ENCODE measurements around the gene PCDHB12.
"Not testable (repeated sequence)": the region's sequence is repeated elsewhere in the genome, so short reads cannot be mapped to it uniquely, and the experiment has no call there.

Gene PCDHB12

DNA sequence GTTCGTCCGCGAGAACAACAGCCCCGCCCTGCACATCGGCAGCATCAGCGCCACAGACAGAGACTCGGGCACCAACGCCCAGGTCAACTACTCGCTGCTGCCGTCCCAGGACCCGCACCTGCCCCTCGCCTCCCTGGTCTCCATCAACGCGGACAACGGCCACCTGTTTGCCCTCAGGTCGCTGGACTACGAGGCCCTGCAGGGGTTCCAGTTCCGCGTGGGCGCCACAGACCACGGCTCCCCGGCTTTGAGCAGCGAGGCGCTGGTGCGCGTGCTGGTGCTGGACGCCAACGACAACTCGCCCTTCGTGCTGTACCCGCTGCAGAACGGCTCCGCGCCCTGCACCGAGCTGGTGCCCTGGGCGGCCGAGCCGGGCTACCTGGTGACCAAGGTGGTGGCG is 1.8 kb downstream of the PCDHB12 start:
- not testable (repeated sequence) for DNase-seq (ENCODE audit: low read depth)

DNA sequence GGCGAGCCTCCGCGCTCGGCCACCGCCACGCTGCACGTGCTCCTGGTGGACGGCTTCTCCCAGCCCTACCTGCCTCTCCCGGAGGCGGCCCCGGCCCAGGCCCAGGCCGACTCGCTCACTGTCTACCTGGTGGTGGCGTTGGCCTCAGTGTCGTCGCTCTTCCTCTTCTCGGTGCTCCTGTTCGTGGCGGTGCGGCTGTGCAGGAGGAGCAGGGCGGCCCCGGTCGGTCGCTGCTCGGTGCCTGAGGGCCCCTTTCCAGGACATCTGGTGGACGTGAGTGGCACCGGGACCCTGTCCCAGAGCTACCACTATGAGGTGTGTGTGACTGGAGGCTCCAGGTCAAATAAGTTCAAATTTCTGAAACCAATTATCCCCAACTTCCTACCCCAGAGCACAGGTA is 2.3 kb downstream of the PCDHB12 start:
- DNase-seq (ENCODE audit: low read depth): not testable (repeated sequence)

DNA sequence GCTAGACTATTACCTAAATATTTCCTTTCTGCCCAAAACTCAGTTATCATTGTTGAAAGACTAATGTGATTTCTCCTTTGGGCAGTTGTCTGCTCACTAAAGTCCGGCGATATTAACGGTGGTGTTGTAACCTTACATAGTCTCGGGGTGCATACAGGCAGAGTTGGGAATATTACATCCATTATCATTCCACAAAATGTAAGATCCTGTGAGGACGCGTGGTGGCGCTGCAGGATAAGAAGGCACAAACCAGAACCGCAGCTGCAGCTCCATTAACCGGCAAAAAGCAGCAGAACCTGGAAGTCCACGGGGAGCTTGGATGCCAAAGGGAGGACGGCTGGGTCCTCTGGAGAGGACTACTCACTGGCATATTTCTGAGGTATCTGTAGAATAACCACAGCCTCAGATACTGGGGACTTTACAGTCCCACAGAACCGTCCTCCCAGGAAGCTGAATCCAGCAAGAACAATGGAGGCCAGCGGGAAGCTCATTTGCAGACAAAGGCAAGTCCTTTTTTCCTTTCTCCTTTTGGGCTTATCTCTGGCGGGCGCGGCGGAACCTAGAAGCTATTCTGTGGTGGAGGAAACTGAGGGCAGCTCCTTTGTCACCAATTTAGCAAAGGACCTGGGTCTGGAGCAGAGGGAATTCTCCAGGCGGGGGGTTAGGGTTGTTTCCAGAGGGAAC is 5.3 kb downstream of the PCDHB12 start, which contains the start of gene PCDHB13:
TSS of gene PCDHB13 (plus strand) at position 264 of the 684 bp plus-strand sequence. CDS start at position 469, 205 bp downstream.
- DNase-seq (ENCODE audit: low read depth): not testable (repeated sequence)

DNA sequence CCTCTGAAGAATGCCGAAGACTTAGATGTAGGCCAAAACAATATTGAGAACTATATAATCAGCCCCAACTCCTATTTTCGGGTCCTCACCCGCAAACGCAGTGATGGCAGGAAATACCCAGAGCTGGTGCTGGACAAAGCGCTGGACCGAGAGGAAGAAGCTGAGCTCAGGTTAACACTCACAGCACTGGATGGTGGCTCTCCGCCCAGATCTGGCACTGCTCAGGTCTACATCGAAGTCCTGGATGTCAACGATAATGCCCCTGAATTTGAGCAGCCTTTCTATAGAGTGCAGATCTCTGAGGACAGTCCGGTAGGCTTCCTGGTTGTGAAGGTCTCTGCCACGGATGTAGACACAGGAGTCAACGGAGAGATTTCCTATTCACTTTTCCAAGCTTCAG is 6.1 kb downstream of the PCDHB12 start:
- DNase-seq (ENCODE audit: low read depth): not testable (repeated sequence)

DNA sequence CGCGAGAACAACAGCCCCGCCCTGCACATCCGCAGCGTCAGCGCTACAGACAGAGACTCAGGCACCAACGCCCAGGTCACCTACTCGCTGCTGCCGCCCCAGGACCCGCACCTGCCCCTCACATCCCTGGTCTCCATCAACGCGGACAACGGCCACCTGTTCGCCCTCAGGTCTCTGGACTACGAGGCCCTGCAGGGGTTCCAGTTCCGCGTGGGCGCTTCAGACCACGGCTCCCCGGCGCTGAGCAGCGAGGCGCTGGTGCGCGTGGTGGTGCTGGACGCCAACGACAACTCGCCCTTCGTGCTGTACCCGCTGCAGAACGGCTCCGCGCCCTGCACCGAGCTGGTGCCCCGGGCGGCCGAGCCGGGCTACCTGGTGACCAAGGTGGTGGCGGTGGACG is 7.0 kb downstream of the PCDHB12 start:
- not testable (repeated sequence) for DNase-seq (ENCODE audit: low read depth)

DNA sequence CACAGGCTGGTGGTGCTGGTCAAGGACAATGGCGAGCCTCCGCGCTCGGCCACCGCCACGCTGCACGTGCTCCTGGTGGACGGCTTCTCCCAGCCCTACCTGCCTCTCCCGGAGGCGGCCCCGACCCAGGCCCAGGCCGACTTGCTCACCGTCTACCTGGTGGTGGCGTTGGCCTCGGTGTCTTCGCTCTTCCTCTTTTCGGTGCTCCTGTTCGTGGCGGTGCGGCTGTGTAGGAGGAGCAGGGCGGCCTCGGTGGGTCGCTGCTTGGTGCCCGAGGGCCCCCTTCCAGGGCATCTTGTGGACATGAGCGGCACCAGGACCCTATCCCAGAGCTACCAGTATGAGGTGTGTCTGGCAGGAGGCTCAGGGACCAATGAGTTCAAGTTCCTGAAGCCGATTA is 7.5 kb downstream of the PCDHB12 start:
- DNase-seq (ENCODE audit: low read depth): not testable (repeated sequence)

DNA sequence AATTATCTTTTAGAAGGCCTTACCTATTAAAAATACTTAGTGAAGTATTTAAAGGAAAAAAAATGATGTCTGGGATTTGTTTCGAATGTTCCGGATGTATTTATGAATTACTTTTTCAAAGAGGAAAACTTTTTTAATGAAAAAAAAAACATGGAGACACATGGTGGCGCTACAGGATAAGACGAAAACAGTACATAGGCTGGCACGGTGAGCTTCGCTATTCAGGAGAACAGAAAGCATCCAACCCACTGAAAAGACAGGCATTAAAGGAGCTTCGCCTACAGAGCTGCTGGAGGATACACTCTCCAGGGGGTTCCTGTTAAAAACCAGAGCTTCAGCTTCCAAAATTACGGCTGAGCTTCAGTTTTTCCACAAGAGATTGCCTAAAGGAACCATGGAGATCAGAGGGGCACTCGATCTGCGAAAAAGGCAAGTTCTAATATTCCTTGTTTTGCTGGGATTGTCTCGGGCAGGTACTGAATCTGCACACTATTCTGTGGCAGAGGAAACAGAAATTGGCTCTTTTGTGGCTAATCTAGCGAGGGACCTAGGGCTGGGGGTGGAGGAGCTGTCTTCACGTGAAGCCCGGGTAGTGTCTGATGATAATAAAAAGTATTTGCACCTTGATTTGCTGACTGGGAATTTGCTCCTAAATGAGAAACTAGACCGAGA is 14.7 kb downstream of the PCDHB12 start, which contains the start of gene PCDHB14:
TSS of gene PCDHB14 (plus strand) at position 232 of the 672 bp plus-strand sequence. CDS start at position 395, 163 bp downstream.
- no peak for DNase-seq (ENCODE audit: low read depth)

DNA sequence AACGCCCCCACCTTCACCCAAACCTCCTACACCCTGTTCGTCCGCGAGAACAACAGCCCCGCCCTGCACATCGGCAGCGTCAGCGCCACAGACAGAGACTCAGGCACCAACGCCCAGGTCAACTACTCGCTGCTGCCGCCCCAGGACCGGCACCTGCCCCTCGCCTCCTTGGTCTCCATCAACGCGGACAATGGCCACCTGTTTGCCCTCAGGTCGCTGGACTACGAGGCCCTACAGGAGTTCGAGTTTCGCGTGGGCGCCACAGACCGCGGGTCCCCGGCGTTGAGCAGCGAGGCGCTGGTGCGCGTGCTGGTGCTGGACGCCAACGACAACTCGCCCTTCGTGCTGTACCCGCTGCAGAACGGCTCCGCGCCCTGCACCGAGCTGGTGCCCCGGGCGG is 16.3 kb downstream of the PCDHB12 start:
- not testable (repeated sequence) for DNase-seq (ENCODE audit: low read depth)

DNA sequence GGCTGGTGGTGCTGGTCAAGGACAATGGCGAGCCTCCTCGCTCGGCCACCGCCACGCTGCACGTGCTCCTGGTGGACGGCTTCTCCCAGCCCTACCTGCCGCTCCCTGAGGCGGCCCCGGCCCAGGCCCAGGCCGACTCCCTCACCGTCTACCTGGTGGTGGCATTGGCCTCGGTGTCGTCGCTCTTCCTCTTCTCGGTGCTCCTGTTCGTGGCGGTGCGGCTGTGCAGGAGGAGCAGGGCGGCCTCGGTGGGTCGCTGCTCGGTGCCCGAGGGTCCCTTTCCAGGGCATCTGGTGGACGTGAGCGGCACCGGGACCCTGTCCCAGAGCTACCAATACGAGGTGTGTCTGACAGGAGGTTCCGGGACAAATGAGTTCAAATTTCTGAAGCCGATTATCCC is 16.9 kb downstream of the PCDHB12 start:
- not testable (repeated sequence) for DNase-seq (ENCODE audit: low read depth)

DNA sequence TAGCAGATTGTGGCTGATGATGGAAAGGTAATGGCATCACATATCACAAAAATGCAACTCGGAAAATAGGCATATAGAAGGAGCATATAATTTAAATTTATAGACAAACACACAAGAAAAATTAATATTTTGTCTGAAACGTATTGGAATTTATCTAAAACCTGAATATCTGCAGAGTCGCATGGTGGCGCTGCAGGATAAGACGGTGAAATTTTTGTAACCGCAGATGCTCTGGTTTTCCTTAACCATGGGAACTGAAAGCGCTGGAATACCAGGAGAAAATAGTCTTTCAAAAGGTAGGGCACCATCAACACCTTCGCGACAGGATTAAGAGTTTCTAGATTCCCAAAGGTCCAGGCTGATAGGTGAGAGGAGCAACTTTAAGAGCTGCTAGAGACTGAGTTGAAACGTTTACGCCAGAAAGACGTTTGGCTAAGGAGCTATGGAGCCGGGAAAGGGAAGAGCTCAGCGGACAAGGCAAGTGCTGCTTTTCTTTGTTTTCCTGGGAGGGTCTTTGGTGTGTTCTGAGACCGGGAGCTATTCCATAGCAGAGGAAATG is 25.7 kb downstream of the PCDHB12 start:
- no peak for DNase-seq (ENCODE audit: low read depth)

DNA sequence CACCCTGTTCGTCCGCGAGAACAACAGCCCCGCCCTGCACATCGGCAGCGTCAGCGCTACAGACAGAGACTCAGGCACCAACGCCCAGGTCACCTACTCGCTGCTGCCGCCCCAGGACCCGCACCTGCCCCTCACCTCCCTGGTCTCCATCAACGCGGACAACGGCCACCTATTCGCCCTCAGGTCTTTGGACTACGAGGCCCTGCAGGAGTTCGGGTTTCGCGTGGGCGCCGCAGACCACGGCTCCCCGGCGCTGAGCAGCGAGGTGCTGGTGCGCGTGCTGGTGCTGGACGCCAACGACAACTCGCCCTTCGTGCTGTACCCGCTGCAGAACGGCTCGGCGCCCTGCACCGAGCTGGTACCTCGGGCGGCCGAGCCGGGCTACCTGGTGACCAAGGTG is 27.4 kb downstream of the PCDHB12 start:
- DNase-seq (ENCODE audit: low read depth): not testable (repeated sequence)

DNA sequence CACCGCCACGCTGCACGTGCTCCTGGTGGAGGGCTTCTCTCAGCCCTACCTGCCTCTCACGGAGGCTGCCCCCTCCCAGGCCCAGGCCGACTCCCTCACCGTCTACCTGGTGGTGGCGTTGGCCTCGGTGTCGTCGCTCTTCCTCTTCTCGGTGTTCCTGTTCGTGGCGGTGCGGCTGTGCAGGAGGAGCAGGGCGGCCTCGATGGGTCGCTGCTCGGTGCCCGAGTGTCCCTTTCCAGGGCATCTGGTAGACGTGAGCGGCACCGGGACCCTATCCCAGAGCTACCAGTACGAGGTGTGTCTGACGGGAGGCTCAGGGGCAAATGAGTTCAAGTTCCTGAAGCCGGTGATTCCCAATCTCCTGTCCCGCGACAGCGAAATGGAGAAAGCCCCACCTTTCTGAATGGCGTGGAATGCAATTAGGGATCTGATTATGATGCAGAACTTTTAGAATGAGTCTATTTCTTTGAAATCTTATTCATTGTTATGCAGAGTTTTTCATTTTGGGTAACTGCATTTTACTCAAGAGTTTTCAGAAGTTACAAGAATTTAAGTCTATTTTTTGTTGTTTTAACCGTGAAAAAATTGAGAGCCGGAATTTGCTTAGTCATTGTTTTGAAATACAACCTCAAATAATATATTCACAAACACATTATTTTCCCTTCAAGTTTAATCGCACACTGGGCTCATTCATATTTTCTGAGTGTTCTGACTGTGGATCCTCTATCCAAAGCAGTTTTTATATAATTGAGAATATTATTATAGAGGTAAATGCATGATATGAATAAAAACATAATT is 28.2 kb downstream of the PCDHB12 start:
- no peak for DNase-seq (ENCODE audit: low read depth)

DNA sequence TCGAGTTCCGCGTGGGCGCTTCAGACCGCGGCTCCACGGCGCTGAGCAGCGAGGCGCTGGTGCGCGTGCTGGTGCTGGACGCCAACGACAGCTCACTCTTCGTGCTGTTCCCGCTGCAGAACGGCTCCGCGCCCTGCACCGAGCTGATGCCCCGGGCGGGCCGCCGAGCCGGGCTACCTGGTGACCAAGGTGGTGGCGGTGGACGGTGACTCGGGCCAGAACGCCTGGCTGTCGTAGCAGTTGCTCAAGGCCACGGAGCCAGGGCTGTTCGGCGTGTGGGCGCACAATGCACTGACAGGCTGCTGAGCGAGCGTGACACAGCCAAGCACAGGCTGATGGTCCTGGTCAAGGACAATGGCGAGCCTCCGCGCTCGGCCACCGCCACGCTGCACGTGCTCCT is 33.0 kb downstream of the PCDHB12 start:
- DNase-seq (ENCODE audit: low read depth): no peak

DNA sequence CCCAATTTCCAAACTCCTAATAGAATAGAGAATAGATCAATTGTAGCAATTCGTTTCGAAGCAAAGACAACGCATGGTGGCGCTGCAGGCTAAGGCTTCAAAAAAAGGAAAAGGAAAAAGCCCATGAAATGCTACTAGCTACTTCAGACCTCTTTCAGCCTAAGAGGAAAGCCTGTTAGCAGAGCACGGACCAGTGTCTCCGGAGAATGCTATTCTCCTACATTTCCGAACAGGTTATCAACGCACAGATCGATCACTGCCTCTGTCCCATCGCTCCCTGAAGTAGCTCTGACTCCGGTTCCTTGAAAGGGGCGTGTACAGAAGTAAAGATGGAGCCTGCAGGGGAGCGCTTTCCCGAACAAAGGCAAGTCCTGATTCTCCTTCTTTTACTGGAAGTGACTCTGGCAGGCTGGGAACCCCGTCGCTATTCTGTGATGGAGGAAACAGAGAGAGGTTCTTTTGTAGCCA is 36.8 kb downstream of the PCDHB12 start, which contains the start of gene PCDHB15:
TSS of gene PCDHB15 (plus strand) at position 146 of the 468 bp plus-strand sequence. CDS start at position 330, 184 bp downstream.
- no peak for DNase-seq (ENCODE audit: low read depth)

DNA sequence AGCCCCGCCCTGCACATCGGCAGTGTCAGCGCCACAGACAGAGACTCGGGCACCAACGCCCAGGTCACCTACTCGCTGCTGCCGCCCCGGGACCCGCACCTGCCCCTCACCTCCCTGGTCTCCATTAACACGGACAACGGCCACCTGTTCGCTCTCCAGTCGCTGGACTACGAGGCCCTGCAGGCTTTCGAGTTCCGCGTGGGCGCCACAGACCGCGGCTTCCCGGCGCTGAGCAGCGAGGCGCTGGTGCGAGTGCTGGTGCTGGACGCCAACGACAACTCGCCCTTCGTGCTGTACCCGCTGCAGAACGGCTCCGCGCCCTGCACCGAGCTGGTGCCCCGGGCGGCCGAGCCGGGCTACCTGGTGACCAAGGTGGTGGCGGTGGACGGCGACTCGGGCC is 38.5 kb downstream of the PCDHB12 start:
- not testable (repeated sequence) for DNase-seq (ENCODE audit: low read depth)

DNA sequence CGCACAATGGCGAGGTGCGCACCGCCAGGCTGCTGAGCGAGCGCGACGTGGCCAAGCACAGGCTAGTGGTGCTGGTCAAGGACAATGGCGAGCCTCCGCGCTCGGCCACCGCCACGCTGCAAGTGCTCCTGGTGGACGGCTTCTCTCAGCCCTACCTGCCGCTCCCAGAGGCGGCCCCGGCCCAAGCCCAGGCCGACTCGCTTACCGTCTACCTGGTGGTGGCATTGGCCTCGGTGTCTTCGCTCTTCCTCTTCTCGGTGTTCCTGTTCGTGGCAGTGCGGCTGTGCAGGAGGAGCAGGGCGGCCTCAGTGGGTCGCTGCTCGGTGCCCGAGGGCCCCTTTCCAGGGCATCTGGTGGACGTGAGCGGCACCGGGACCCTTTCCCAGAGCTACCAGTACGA is 38.9 kb downstream of the PCDHB12 start:
- not testable (repeated sequence) for DNase-seq (ENCODE audit: low read depth)

DNA sequence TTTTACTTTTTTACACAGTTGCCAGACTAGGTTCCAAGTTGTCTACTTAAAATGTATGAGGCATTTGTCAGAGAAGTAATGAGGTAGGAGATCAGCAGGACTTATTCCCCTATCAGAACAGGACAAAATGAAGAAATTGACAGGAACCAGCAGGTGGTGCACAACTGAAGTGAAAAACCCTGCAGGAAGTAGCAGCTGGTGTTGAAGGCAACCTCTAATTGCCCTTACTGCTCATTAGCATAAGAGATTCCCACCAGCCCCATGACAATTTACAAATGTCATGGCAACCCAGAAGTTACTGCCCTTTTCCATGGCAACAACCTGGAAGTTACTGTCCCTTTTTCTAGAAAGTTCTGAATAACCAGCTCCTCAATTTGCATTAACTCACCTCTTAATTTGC is 42.1 kb downstream of the PCDHB12 start:
- DNase-seq (ENCODE audit: low read depth): no peak

DNA sequence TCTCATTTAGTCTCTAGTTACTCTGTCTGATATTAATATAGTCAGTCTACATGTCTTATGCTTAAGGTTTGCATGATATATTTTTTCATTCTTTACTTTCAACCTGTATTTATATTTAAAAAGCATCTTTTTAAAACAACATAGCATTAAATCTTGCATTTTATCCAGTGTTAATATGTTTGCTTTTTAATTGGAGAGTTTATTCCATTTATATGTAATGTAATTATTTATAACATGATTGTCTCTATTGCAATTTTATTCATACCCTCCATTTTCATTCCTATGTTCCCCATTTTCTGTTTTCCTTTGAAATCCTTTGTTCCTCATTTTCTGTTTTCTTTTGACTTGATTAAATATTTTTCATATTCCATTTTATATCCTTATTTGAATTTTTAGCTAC is 49.9 kb downstream of the PCDHB12 start:
- DNase-seq (ENCODE audit: low read depth): no peak

DNA sequence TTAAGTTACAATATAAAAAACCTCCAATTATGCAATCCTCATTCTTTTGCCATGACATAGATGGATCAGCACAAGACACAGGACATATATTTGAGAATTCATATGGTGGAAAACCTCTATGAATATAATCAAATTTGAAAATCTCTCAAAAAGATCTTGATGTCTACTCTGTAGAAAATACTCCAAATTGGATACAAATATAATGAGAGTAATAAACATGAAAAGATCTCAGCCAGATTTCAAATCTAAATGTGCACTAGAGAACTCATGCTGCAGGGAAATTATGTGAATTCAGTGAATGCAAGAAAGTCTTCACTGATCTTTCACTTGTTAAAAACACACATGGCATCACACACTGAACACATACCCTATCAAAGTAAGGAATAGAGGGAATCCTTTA is 50.4 kb downstream of the PCDHB12 start:
- DNase-seq (ENCODE audit: low read depth): no peak

DNA sequence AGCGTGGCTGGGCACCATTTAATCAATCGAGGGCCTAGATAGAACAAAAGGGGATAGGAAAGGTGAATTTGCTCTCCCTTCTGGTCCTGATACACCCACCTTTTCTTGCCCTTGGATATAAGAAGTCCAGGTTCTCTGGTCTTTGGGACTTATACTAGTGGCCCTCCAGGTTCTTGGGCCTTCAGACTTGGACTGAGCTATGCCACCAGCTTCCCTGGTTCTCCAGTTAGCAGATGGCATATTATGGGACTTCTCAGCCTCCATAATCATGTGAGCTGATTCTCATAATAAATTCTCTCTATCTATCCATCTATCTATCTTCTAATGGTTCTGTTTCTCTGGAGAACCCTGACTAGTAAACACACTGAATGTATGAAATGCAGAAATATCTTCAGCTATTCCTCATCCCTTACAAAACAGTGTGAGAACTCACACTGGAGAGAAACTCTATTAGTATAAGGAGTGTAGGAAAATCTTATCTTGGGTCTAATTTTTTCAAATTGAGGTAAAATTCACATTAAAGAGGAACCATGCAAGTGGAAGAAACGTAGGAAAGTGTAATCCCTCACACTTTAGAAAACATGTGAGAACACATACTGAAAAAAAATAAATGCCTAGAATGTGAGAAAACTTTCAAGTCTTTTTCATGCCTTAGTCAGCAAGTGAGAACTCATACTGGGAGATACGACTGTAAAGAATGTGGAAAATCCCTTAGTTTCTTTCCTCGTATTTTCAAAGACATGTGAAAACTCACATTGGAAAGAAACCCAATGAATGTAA is 52.1 kb downstream of the PCDHB12 start:
- DNase-seq (ENCODE audit: low read depth): no peak

DNA sequence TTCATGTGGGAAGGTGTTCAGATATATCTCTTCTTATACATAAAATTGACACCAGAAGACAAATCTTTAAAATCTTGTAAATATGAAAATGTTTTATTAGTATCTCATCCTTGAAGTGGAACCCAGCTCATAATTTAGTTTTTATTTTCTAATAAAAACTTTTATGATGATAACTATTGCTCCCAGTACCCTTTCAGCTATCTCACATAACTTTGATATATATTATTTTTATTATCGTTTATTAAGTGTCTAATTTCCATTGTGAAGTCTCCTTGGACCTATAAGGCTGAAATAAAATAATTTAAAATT is 52.7 kb downstream of the PCDHB12 start:
- DNase-seq (ENCODE audit: low read depth): no peak

All from stimulated activated CD8-positive, alpha-beta memory T cell treated with anti-CD3 and anti-CD28 coated beads, Interleukin-12 subunit alpha, Interleukin-12 subunit beta, amount 100 ng/mL, for 4 hours (primary cell).